Measurements from ENCODE around the gene UBE2Q1. TPM values are rescaled to one million over a fixed set of nuclear protein-coding genes. Genes with fewer than 3 reads are reported as not detected.
A peak's percentile ranks its signal among the peaks of the same experiment; 100 is the strongest.

Gene UBE2Q1
- total RNA-seq, 1 experiment from 2014 or later, result 62.7 TPM

GRCh38 chr1:154567386-154568156, 9.1 kb upstream of the UBE2Q1 start, which contains the start of gene CHRNB2 (continued):
- TF ChIP-seq CDX4 (CRISPR knock-in tag; IDR thresholded peaks at IDR 0.05; ENCODE audit: borderline replicate concordance) (no peak), ZMAT4 (CRISPR knock-in tag; IDR thresholded peaks at IDR 0.05) (no peak), NFE2L1 (CRISPR knock-in tag; IDR thresholded peaks at IDR 0.05) (peak; percentile 94), E2F5 (CRISPR knock-in tag; IDR thresholded peaks at IDR 0.05) (peak; percentile 96), MLX (CRISPR knock-in tag; IDR thresholded peaks at IDR 0.05) (peak; percentile 93), USF1 (CRISPR knock-in tag; IDR thresholded peaks at IDR 0.05) (peak; percentile 75; the same call in 1 of the 2 replicates), ZSCAN18 (CRISPR knock-in tag; IDR thresholded peaks at IDR 0.05) (no peak), PRDM15 (CRISPR knock-in tag; IDR thresholded peaks at IDR 0.05) (peak; percentile 62), CBFB (CRISPR knock-in tag; IDR thresholded peaks at IDR 0.05; ENCODE audit: low read depth) (peak; percentile 91; the same call in 1 of the 2 replicates), PREB (CRISPR knock-in tag; IDR thresholded peaks at IDR 0.05; ENCODE audit: borderline replicate concordance) (peak; percentile 92; the same call in 1 of the 2 replicates), JUN (CRISPR knock-in tag; IDR thresholded peaks at IDR 0.05) (peak; percentile 96), JAZF1 (CRISPR knock-in tag; IDR thresholded peaks at IDR 0.05) (no peak), ERG (CRISPR knock-in tag; IDR thresholded peaks at IDR 0.05) (no peak), MXD4 (CRISPR knock-in tag; IDR thresholded peaks at IDR 0.05; ENCODE audit: borderline replicate concordance) (no peak), GABPB1 (CRISPR knock-in tag; IDR thresholded peaks at IDR 0.05) (peak; percentile 82), SMAD3 (CRISPR knock-in tag; IDR thresholded peaks at IDR 0.05; ENCODE audit: borderline replicate concordance) (peak; percentile 94), FOXK1 (CRISPR knock-in tag; IDR thresholded peaks at IDR 0.05) (peak; percentile 95), TP53 (CRISPR knock-in tag; IDR thresholded peaks at IDR 0.05) (peak; percentile 98), MYBL2 (CRISPR knock-in tag; IDR thresholded peaks at IDR 0.05) (peak; percentile 95), RELA (CRISPR knock-in tag; IDR thresholded peaks at IDR 0.05; ENCODE audit: borderline replicate concordance) (peak; percentile 98), STAT6 (CRISPR knock-in tag; conservative IDR thresholded peaks at IDR 0.05; ENCODE audit: low read depth) (peak; percentile 91; the same call in 1 of the 2 replicates), SMAD4 (CRISPR knock-in tag; IDR thresholded peaks at IDR 0.05) (peak; percentile 92), ZNF671 (CRISPR knock-in tag; IDR thresholded peaks at IDR 0.05) (no peak), ETV6 (CRISPR knock-in tag; IDR thresholded peaks at IDR 0.05) (peak; percentile 98)

Data from WTC11 (cell line).